ENCODE data around the gene NIPAL1. TPM values are rescaled to one million over a fixed set of nuclear protein-coding genes. Genes with fewer than 3 reads are reported as not detected.

Gene NIPAL1
- total and polyA plus RNA-seq, 2 donors: 1.2 to 13.7 TPM

GRCh38 chr4:48033412-48033811 is 16.8 kb downstream of the NIPAL1 start:
- no peaks in the 10 kb centered on the region for H3K4me1 ChIP-seq (ENCODE audit: insufficient read depth)
- H3K4me3 ChIP-seq (ENCODE audit: low read depth, low read length): no peak overlapping the region
- DNase-seq (ENCODE audit: extremely low spot score): no peak
- H3K36me3 ChIP-seq (ENCODE audit: insufficient read depth): no peaks in the 10 kb centered on the region
- no peak overlapping the region for H3K27ac ChIP-seq (ENCODE audit: low read depth)

GRCh38 chr4:48033825-48034413 is 17.3 kb downstream of the NIPAL1 start:
- DNase-seq (ENCODE audit: extremely low spot score): no peak
- Histone ChIP-seq H3K4me1 (ENCODE audit: insufficient read depth) (no peaks in the 10 kb centered on the region), H3K27ac (ENCODE audit: low read depth) (no peak overlapping the region), H3K4me3 (ENCODE audit: low read depth, low read length) (no peak overlapping the region), H3K36me3 (ENCODE audit: insufficient read depth) (no peaks in the 10 kb centered on the region)
- WGBS: 81% methylated on average over 1 of the region's 1 CpG

- WGBS: 93% methylated on average over 3 of the region's 3 CpGs
- DNase-seq (ENCODE audit: extremely low spot score): no peak
- H3K4me3 ChIP-seq (ENCODE audit: low read depth, low read length): no peak overlapping the region
- no peak overlapping the region for H3K27ac ChIP-seq (ENCODE audit: low read depth)
- no peaks in the 10 kb centered on the region for H3K4me1 ChIP-seq (ENCODE audit: insufficient read depth)
- no peaks in the 10 kb centered on the region for H3K36me3 ChIP-seq (ENCODE audit: insufficient read depth)
Observed at GRCh38 chr4:48035952-48036351, 19.4 kb downstream of the NIPAL1 start.

- no peak overlapping the region for H3K27ac ChIP-seq (ENCODE audit: low read depth)
- no peaks in the 10 kb centered on the region for H3K4me1 ChIP-seq (ENCODE audit: insufficient read depth)
- H3K36me3 ChIP-seq (ENCODE audit: insufficient read depth): no peaks in the 10 kb centered on the region
- no peak for DNase-seq (ENCODE audit: extremely low spot score)
- WGBS: 64% methylated on average over 2 of the region's 2 CpGs
- H3K4me3 ChIP-seq (ENCODE audit: low read depth, low read length): no peak overlapping the region
Observed at GRCh38 chr4:48037117-48037462, 20.5 kb downstream of the NIPAL1 start.

GRCh38 chr4:48038666-48039065 is 22.1 kb downstream of the NIPAL1 start:
- H3K4me1 ChIP-seq (ENCODE audit: insufficient read depth): no peaks in the 10 kb centered on the region
- DNase-seq (ENCODE audit: extremely low spot score): no peak
- H3K27ac ChIP-seq (ENCODE audit: low read depth): no peak overlapping the region
- 16% methylated on average over 2 of the region's 2 CpGs for WGBS
- H3K36me3 ChIP-seq (ENCODE audit: insufficient read depth): no peaks in the 10 kb centered on the region
- no peak overlapping the region for H3K4me3 ChIP-seq (ENCODE audit: low read depth, low read length)

- no peak for DNase-seq (ENCODE audit: extremely low spot score)
- H3K27ac ChIP-seq (ENCODE audit: low read depth): no peak overlapping the region
- H3K36me3 ChIP-seq (ENCODE audit: insufficient read depth): no peaks in the 10 kb centered on the region
- H3K4me1 ChIP-seq (ENCODE audit: insufficient read depth): no peaks in the 10 kb centered on the region
- H3K4me3 ChIP-seq (ENCODE audit: low read depth, low read length): no peak overlapping the region
Observed at GRCh38 chr4:48039561-48039960, 23.0 kb downstream of the NIPAL1 start.

GRCh38 chr4:48041535-48042137 is 25.1 kb downstream of the NIPAL1 start:
- Histone ChIP-seq H3K4me1 (ENCODE audit: insufficient read depth) (no peaks in the 10 kb centered on the region), H3K4me3 (ENCODE audit: low read depth, low read length) (no peak overlapping the region), H3K36me3 (ENCODE audit: insufficient read depth) (no peaks in the 10 kb centered on the region), H3K27ac (ENCODE audit: low read depth) (no peak overlapping the region)
- WGBS: 74% methylated on average over 4 of the region's 4 CpGs
- DNase-seq (ENCODE audit: extremely low spot score): no peak

GRCh38 chr4:48042979-48043461 is 26.4 kb downstream of the NIPAL1 start:
- H3K27ac ChIP-seq (ENCODE audit: low read depth): no peak overlapping the region
- no peak for DNase-seq (ENCODE audit: extremely low spot score)
- H3K4me1 ChIP-seq (ENCODE audit: insufficient read depth): no peaks in the 10 kb centered on the region
- H3K4me3 ChIP-seq (ENCODE audit: low read depth, low read length): no peak overlapping the region
- no peaks in the 10 kb centered on the region for H3K36me3 ChIP-seq (ENCODE audit: insufficient read depth)
- 55% methylated on average over 3 of the region's 3 CpGs for WGBS

GRCh38 chr4:48043504-48043903 is 26.9 kb downstream of the NIPAL1 start:
- H3K36me3 ChIP-seq (ENCODE audit: insufficient read depth): no peaks in the 10 kb centered on the region
- no peaks in the 10 kb centered on the region for H3K4me1 ChIP-seq (ENCODE audit: insufficient read depth)
- H3K4me3 ChIP-seq (ENCODE audit: low read depth, low read length): no peak overlapping the region
- H3K27ac ChIP-seq (ENCODE audit: low read depth): no peak overlapping the region
- 63% methylated on average over 2 of the region's 2 CpGs for WGBS
- no peak for DNase-seq (ENCODE audit: extremely low spot score)

- WGBS: 84% methylated on average over 2 of the region's 2 CpGs
- Histone ChIP-seq H3K4me3 (ENCODE audit: low read depth, low read length) (no peak overlapping the region), H3K27ac (ENCODE audit: low read depth) (no peak overlapping the region)
Observed at GRCh38 chr4:48044298-48044697, 27.7 kb downstream of the NIPAL1 start.

GRCh38 chr4:48046059-48046458 is 29.5 kb downstream of the NIPAL1 start:
- Histone ChIP-seq H3K36me3 (ENCODE audit: insufficient read depth) (no peaks in the 10 kb centered on the region), H3K27ac (ENCODE audit: low read depth) (no peak overlapping the region), H3K4me3 (ENCODE audit: low read depth, low read length) (no peak overlapping the region), H3K4me1 (ENCODE audit: insufficient read depth) (no peaks in the 10 kb centered on the region)
- DNase-seq (ENCODE audit: extremely low spot score): no peak
- 52% methylated on average over 3 of the region's 3 CpGs for WGBS

More at GRCh38 chr4:48044298-48044697, 27.7 kb downstream of the NIPAL1 start:
- no peak for DNase-seq (ENCODE audit: extremely low spot score)
- Histone ChIP-seq H3K36me3 (ENCODE audit: insufficient read depth) (no peaks in the 10 kb centered on the region), H3K4me1 (ENCODE audit: insufficient read depth) (no peaks in the 10 kb centered on the region)

- Histone ChIP-seq H3K4me1 (ENCODE audit: insufficient read depth) (no peaks in the 10 kb centered on the region), H3K36me3 (ENCODE audit: insufficient read depth) (no peaks in the 10 kb centered on the region), H3K27ac (ENCODE audit: low read depth) (no peak overlapping the region), H3K4me3 (ENCODE audit: low read depth, low read length) (no peak overlapping the region)
- no peak for DNase-seq (ENCODE audit: extremely low spot score)
- 48% methylated on average over 3 of the region's 3 CpGs for WGBS
Observed at GRCh38 chr4:48047421-48047844, 30.9 kb downstream of the NIPAL1 start.

GRCh38 chr4:48047896-48048295 is 31.3 kb downstream of the NIPAL1 start:
- WGBS: 81% methylated on average over 1 of the region's 1 CpG
- Histone ChIP-seq H3K4me1 (ENCODE audit: insufficient read depth) (no peaks in the 10 kb centered on the region), H3K36me3 (ENCODE audit: insufficient read depth) (no peaks in the 10 kb centered on the region), H3K27ac (ENCODE audit: low read depth) (no peak overlapping the region), H3K4me3 (ENCODE audit: low read depth, low read length) (no peak overlapping the region)
- no peak for DNase-seq (ENCODE audit: extremely low spot score)

GRCh38 chr4:48049483-48049882 is 32.9 kb downstream of the NIPAL1 start:
- no peaks in the 10 kb centered on the region for H3K36me3 ChIP-seq (ENCODE audit: insufficient read depth)
- no peak overlapping the region for H3K4me3 ChIP-seq (ENCODE audit: low read depth, low read length)
- H3K27ac ChIP-seq (ENCODE audit: low read depth): no peak overlapping the region
- WGBS: 90% methylated on average over 8 of the region's 8 CpGs
- H3K4me1 ChIP-seq (ENCODE audit: insufficient read depth): no peaks in the 10 kb centered on the region
- no peak for DNase-seq (ENCODE audit: extremely low spot score)
